Measurements from ENCODE around the gene ZNF366. TPM values are rescaled to one million over a fixed set of nuclear protein-coding genes. Genes with fewer than 3 reads are reported as not detected.

The ZNF366 gene
- total RNA-seq, 1 donor: not detected

GRCh38 chr5:72474046-72474500 is 33.1 kb downstream of the ZNF366 start:
- TF ChIP-seq, protein P1, sequence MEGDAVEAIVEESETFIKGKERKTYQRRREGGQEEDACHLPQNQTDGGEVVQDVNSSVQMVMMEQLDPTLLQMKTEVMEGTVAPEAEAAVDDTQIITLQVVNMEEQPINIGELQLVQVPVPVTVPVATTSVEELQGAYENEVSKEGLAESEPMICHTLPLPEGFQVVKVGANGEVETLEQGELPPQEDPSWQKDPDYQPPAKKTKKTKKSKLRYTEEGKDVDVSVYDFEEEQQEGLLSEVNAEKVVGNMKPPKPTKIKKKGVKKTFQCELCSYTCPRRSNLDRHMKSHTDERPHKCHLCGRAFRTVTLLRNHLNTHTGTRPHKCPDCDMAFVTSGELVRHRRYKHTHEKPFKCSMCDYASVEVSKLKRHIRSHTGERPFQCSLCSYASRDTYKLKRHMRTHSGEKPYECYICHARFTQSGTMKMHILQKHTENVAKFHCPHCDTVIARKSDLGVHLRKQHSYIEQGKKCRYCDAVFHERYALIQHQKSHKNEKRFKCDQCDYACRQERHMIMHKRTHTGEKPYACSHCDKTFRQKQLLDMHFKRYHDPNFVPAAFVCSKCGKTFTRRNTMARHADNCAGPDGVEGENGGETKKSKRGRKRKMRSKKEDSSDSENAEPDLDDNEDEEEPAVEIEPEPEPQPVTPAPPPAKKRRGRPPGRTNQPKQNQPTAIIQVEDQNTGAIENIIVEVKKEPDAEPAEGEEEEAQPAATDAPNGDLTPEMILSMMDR (IDR thresholded peaks at IDR 0.05; ENCODE audit: insufficient read depth, low read length): no peak
- no peak for DNase-seq (ENCODE audit: low read depth)
- no peak overlapping the region for H3K4me3 ChIP-seq (ENCODE audit: low read depth, low read length)

- no peak overlapping the region for H3K4me3 ChIP-seq (ENCODE audit: low read depth, low read length)
- DNase-seq (ENCODE audit: low read depth): peak; percentile 31
- TF ChIP-seq, protein P1 (IDR thresholded peaks at IDR 0.05; ENCODE audit: insufficient read depth, low read length): no peak
Measured at GRCh38 chr5:72472666-72473422, 34.4 kb downstream of the ZNF366 start.

DNA sequence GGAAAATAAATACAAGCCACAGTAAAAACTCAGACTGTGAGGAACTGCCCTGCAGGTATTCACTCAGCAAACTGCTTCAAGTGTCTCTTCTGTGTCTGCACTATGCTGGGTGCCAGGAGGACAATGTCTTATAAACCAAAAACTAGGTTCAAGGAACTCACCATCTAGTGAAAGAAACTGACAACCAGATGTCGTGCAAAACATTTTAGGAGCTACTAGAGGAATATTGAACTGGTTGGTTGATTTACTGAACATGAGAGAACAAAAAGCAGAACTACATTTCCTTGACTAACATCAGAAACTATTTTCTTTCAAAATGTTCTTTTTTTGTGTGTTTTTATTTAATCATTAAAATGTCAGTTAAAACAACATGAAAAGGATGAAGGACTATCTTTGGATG is 35.2 kb downstream of the ZNF366 start:
- H3K4me3 ChIP-seq (ENCODE audit: low read depth, low read length): no peak overlapping the region
- no peak for DNase-seq (ENCODE audit: low read depth)
- TF ChIP-seq, protein P1 (IDR thresholded peaks at IDR 0.05; ENCODE audit: insufficient read depth, low read length): no peak

DNA sequence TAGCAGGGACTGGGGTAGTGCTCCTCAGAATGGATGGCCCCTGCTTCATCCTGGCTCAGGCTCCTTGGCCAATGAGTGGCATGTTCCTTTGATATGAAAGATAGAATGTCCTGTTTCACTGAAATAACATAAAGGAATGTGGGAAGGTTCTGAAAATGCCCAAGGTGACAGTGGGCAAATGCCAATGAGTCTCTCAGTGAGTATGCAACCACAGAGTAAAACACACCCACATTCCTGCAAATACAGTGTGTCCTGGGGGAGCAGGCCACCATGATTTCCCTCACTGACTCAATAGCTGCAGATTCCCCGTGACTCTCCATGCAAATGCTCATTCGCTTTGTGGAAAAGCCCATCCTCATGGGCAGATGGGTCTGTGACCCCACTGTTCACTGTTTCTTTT is 36.4 kb downstream of the ZNF366 start:
- H3K4me3 ChIP-seq (ENCODE audit: low read depth, low read length): no peak overlapping the region
- DNase-seq (ENCODE audit: low read depth): peak; percentile 25
- TF ChIP-seq, protein P1 (IDR thresholded peaks at IDR 0.05; ENCODE audit: insufficient read depth, low read length): no peak

GRCh38 chr5:72468606-72469005 is 38.6 kb downstream of the ZNF366 start:
- TF ChIP-seq, protein P1 (IDR thresholded peaks at IDR 0.05; ENCODE audit: insufficient read depth, low read length): no peak
- DNase-seq (ENCODE audit: low read depth): peak; percentile 36
- no peak overlapping the region for H3K4me3 ChIP-seq (ENCODE audit: low read depth, low read length)

GRCh38 chr5:72468024-72468423 is 39.2 kb downstream of the ZNF366 start:
- no peak overlapping the region for H3K4me3 ChIP-seq (ENCODE audit: low read depth, low read length)
- TF ChIP-seq, protein P1 (IDR thresholded peaks at IDR 0.05; ENCODE audit: insufficient read depth, low read length): no peak
- peak; percentile 70 for DNase-seq (ENCODE audit: low read depth)

Measured in fibroblast of the aortic adventitia (primary cell).